A549 (cell line): ENCODE results near the gene FRZB. TPM values are rescaled to one million over a fixed set of nuclear protein-coding genes. Genes with fewer than 3 reads are reported as not detected.

ENCODE experiments used
- ATAC-seq, 2 experiments: fragments of 200-7000 bp in 1 of 2; fragments of >200 bp in 1 of 2; cut with Nextera tagmentation in 1 of 2; cut with Tn5 transposase in 1 of 2; 3 replicates each; pipeline versions ENCODE4 v1.8.0 to v1.9.1; 2018 to 2020; ENCODE audit warnings: mild to moderate bottlenecking in 1 of 2, moderate library complexity in 1 of 2
- CTCF ChIA-PET: fragments of 300-600 bp; sonication (Branson Sonifier 250); formaldehyde crosslinking; extraction: SDS; loops from one replicate; lab custom pipeline; 2021; ENCODE audit warnings: antibody characterized with exemption, inconsistent platforms; lab: Yijun Ruan, JAX
- POLR2A ChIA-PET: fragments of 350-600 bp; formaldehyde crosslinking; extraction: SDS; loops from one replicate; lab custom pipeline; 2021; ENCODE audit warnings: antibody characterized with exemption, inconsistent platforms; lab: Yijun Ruan, JAX
- DNase-seq, 2 experiments: peaks; one replicate each; pipeline versions ENCODE4 v3.0.0 to v3.0.0-alpha.2; 2011 to 2016; ENCODE audit warnings: low read depth in 1 of 2, low spot score in 1 of 2
- FAIRE-seq: peaks from 2 replicates; lab custom pipeline; 2011; peaks lifted over from hg19 to GRCh38; lab: Jason Lieb, UNC
- H3K27ac ChIP-seq, 2 experiments: fragments of >200 bp; sonication (Bioruptor Twin); formaldehyde crosslinking; 3 replicates each; pipeline ENCODE4 v1.5.1; 2016 to 2017
- H3K4me1 ChIP-seq: fragments of >200 bp; sonication (Bioruptor Twin); formaldehyde crosslinking; 3 replicates; pipeline ENCODE4 v1.6.1; 2016
- H3K4me2 ChIP-seq: fragments of >200 bp; sonication (Bioruptor Twin); formaldehyde crosslinking; 3 replicates; pipeline ENCODE4 v1.6.1; 2016
- H3K4me3 ChIP-seq: fragments of >200 bp; sonication (Bioruptor Twin); formaldehyde crosslinking; 3 replicates; pipeline ENCODE4 v1.5.1; 2016
- H3K9me3 ChIP-seq: fragments of >200 bp; sonication (Bioruptor Twin); formaldehyde crosslinking; 3 replicates; pipeline ENCODE4 v1.6.1; 2016
- CHD4 ChIP-seq: fragments of 200-600 bp; sonication (generic); IDR thresholded peaks from 2 replicates; pipeline ENCODE4 v1.6.1; 2016; ENCODE audit warnings: antibody characterized with exemption, mild to moderate bottlenecking, borderline replicate concordance
- EP300 ChIP-seq, 2 experiments: fragments of >200 bp; sonication (Bioruptor Twin); formaldehyde crosslinking; IDR thresholded peaks; 2 replicates in 1 of 2; 3 replicates in 1 of 2; pipeline ENCODE4 v1.6.1; 2016 to 2017
- FOSL2 ChIP-seq, 2 experiments: fragments of 450-650 bp in 1 of 2; fragments of >200 bp in 1 of 2; sonication (Bioruptor Twin) in 1 of 2; formaldehyde crosslinking; IDR thresholded peaks; 2 replicates each; pipeline versions ENCODE4 v1.5.0 to v1.6.1; 2016 to 2020; ENCODE audit warnings: mild to moderate bottlenecking in 1 of 2, moderate library complexity in 1 of 2
- HES2 ChIP-seq: fragments of >200 bp; sonication (Bioruptor Twin); formaldehyde crosslinking; IDR thresholded peaks from 2 replicates; pipeline ENCODE4 v1.6.1; 2016
- HEYL ChIP-seq: fragments of 250-450 bp; sonication (Bioruptor Pico); IDR thresholded peaks from 2 replicates; pipeline ENCODE4 v1.8.0; 2021; ENCODE audit warnings: mild to moderate bottlenecking, moderate library complexity
- HOXB5 ChIP-seq: fragments of 250-450 bp; sonication (Bioruptor Pico); IDR thresholded peaks from 2 replicates; pipeline ENCODE4 v1.5.0; 2020; ENCODE audit warnings: mild to moderate bottlenecking, moderate library complexity
- JUNB ChIP-seq: fragments of >200 bp; sonication (Bioruptor Twin); formaldehyde crosslinking; IDR thresholded peaks from 2 replicates; pipeline ENCODE4 v1.6.1; 2016
- MAZ ChIP-seq: fragments of 150-350 bp; IDR thresholded peaks from 2 replicates; pipeline ENCODE4 v1.6.1; 2014; ENCODE audit warnings: antibody characterized with exemption, low read depth, low read length, borderline replicate concordance
- NPAS2 ChIP-seq: fragments of 250-450 bp; sonication (Bioruptor Pico); IDR thresholded peaks from 2 replicates; pipeline ENCODE4 v1.8.0; 2022; ENCODE audit warnings: mild to moderate bottlenecking, moderate library complexity, borderline replicate concordance
- PBX3 ChIP-seq: IDR thresholded peaks from 2 replicates; pipeline ENCODE4 v1.6.1; 2012
- POLR2A ChIP-seq: IDR thresholded peaks from 2 replicates; pipeline ENCODE4 v1.6.1; 2012; ENCODE audit warnings: mild to moderate bottlenecking, low read length
- REST ChIP-seq: fragments of 200-600 bp; sonication (generic); IDR thresholded peaks from 2 replicates; pipeline ENCODE4 v1.6.1; 2016; ENCODE audit warnings: antibody characterized with exemption, mild to moderate bottlenecking, moderate library complexity
- RFX5 ChIP-seq: fragments of 450-650 bp; IDR thresholded peaks from 2 replicates; pipeline ENCODE4 v1.7.1; 2014; ENCODE audit warnings: antibody characterized with exemption, mild to moderate bottlenecking, moderate library complexity
- RNF2 ChIP-seq: fragments of 200-600 bp; sonication (generic); IDR thresholded peaks from 2 replicates; pipeline ENCODE4 v1.6.1; 2016; ENCODE audit warnings: low read depth, mild to moderate bottlenecking, antibody characterized with exemption, moderate library complexity, borderline replicate concordance
- ZC3H11A ChIP-seq: fragments of 450-650 bp; IDR thresholded peaks from 2 replicates; pipeline ENCODE4 v1.6.1; 2014; ENCODE audit warnings: antibody characterized with exemption, mild to moderate bottlenecking
- WGBS: methylation state at CpG from one replicate; pipeline ENCODE4 v1.1.6; 2017; ENCODE audit errors: missing lambda C conversion rate; 5-methylcytosine and 5-hydroxymethylcytosine counted together
- polyA plus RNA-seq, 4 experiments: library from polyadenylated mRNA; depleted of rRNA in 3 of 4; stranded (reverse); fragments of >200 nt; fragmentation: RNase III in 1 of 4; extraction: RNeasy Plus Mini Kit Qiagen cat#74134 plus additional on column Dnase treatment in 1 of 4; gene quantifications; 2 replicates in 3 of 4; 3 replicates in 1 of 4; pipeline ENCODE4 v1.2.3, GENCODE V29; 2011 to 2017
- TF ChIP-seq, protein P1 (sequence below): fragments of 250-450 bp; sonication (Bioruptor Pico); IDR thresholded peaks from 2 replicates; pipeline ENCODE4 v1.5.0; 2020; ENCODE audit warnings: low read depth, mild to moderate bottlenecking, moderate library complexity

The FRZB gene
- polyA plus RNA-seq, 2 of the 4 experiments (the other 2 are of a cell fraction) = 0.03 to 0.06 TPM

DNA sequence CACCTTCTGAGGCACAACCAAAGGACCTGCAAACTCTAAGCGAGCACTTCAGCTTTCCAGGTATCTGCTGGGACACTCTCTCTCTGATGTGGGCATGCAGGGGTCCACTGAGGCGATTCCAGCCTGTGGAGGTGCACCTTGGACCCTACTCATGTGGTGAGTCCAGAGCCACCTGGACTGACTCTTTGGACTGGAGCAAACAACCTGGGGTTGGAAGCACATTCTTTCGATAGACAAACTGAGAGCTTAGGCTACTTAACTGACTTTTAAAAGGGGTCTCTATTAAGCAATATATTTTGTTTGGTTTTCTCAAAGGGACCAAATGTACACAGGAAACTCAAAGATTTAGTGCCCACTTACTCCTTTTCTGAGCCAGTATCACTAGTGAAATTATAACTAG is 51.6 kb downstream of the FRZB start:
- no peak for TF ChIP-seq MAZ
- Histone ChIP-seq H3K9me3 (no peaks in the 10 kb centered on the region), H3K4me3 (no peak overlapping the region), H3K4me1 (no peaks in the 10 kb centered on the region), H3K27ac (no peak overlapping the region), H3K4me2 (no peak overlapping the region)
- FAIRE-seq = no peak
- ChIA-PET CTCF (no interaction called here), POLR2A (no interaction called here)
- ATAC-seq = no peak; a peak in 1 of 6 replicates
- WGBS = 60% methylated on average over 3 of the region's 3 CpGs
- DNase-seq = no peak

GRCh38 chr2:182814380-182814779 is 52.1 kb downstream of the FRZB start:
- ATAC-seq = peak in 1 of 2 experiments; percentile 41; a peak in 3 of 6 replicates
- no peak overlapping the region for H3K27ac ChIP-seq
- CTCF ChIA-PET = no interaction called here
- H3K4me3 ChIP-seq = no peak overlapping the region
- no peak overlapping the region for H3K4me2 ChIP-seq
- 60% methylated on average over 6 of the region's 6 CpGs for WGBS
- no peak for DNase-seq
- H3K4me1 ChIP-seq = no peaks in the 10 kb centered on the region
- TF ChIP-seq PBX3 = no peak
- no peak for TF ChIP-seq HOXB5
- TF ChIP-seq JUNB = no peak
- TF ChIP-seq CHD4 = no peak
- no peak for TF ChIP-seq ZC3H11A
- TF ChIP-seq EP300 (IDR thresholded peaks at IDR 0.05) = no peak
- TF ChIP-seq NPAS2 (CRISPR knock-in tag) = no peak
- no peak for TF ChIP-seq FOSL2 (IDR thresholded peaks at IDR 0.05)
- no peak for TF ChIP-seq FOSL2 (CRISPR knock-in tag; IDR thresholded peaks at IDR 0.05)
- no peaks in the 10 kb centered on the region for H3K9me3 ChIP-seq
- POLR2A ChIA-PET = no interaction called here
- no peak for FAIRE-seq

GRCh38 chr2:182810087-182810486 is 56.4 kb downstream of the FRZB start:
- no peak overlapping the region for H3K4me2 ChIP-seq
- WGBS = 68% methylated on average over 3 of the region's 3 CpGs
- DNase-seq = no peak
- no peak for TF ChIP-seq HEYL (CRISPR knock-in tag)
- no peak for TF ChIP-seq ZC3H11A
- no peak for TF ChIP-seq RNF2
- TF ChIP-seq RFX5 = no peak
- TF ChIP-seq, protein P1, sequence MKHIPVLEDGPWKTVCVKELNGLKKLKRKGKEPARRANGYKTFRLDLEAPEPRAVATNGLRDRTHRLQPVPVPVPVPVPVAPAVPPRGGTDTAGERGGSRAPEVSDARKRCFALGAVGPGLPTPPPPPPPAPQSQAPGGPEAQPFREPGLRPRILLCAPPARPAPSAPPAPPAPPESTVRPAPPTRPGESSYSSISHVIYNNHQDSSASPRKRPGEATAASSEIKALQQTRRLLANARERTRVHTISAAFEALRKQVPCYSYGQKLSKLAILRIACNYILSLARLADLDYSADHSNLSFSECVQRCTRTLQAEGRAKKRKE (CRISPR knock-in tag) = no peak
- TF ChIP-seq POLR2A = no peak
- no peak for TF ChIP-seq HES2
- no peak for TF ChIP-seq REST
- TF ChIP-seq, all 56 proteins: peak for 0
- no peak for FAIRE-seq
- no peaks in the 10 kb centered on the region for H3K9me3 ChIP-seq
- H3K4me3 ChIP-seq = no peak overlapping the region
- ATAC-seq = no peak
- CTCF ChIA-PET = no interaction called here
- POLR2A ChIA-PET = no interaction called here
- no peak overlapping the region for H3K27ac ChIP-seq
- no peaks in the 10 kb centered on the region for H3K4me1 ChIP-seq
